Activated CD4-positive, alpha-beta T cell treated with anti-CD3 and anti-CD28 coated beads for 36 hours (primary cell): ENCODE results near the gene BEGAIN. TPM values are rescaled to one million over a fixed set of nuclear protein-coding genes. Genes with fewer than 3 reads are reported as not detected.

ENCODE experiments used
- ATAC-seq: fragments of 200-7000 bp; cut with Tn5 transposase; one replicate; pipeline ENCODE4 v1.10.0; 2021; ENCODE audit warnings: mild to moderate bottlenecking, moderate library complexity
- CTCF ChIA-PET: fragments of 350-600 bp; sonication (Branson Sonifier 250); formaldehyde crosslinking; loops from one replicate; lab custom pipeline; 2021; ENCODE audit warnings: antibody characterized with exemption; lab: Charles Lee
- POLR2A ChIA-PET: fragments of 350-600 bp; sonication (Branson Sonifier 250); formaldehyde crosslinking; loops from one replicate; lab custom pipeline; 2021; ENCODE audit warnings: antibody characterized with exemption, inconsistent platforms; lab: Charles Lee
- DNase-seq: peaks from one replicate; pipeline ENCODE4 v3.0.0-alpha.2; 2020
- H3K27ac Mint-ChIP-seq: one replicate; pipeline ENCODE4 v1.8.0; 2021; ENCODE audit warnings: mixed read lengths
- H3K27me3 Mint-ChIP-seq: one replicate; pipeline ENCODE4 v1.8.0; 2021; ENCODE audit warnings: mixed read lengths
- H3K36me3 Mint-ChIP-seq: one replicate; pipeline ENCODE4 v1.8.0; 2021; ENCODE audit warnings: low read depth, mixed read lengths
- H3K4me1 Mint-ChIP-seq: one replicate; pipeline ENCODE4 v1.8.0; 2021; ENCODE audit warnings: mixed read lengths
- H3K4me3 Mint-ChIP-seq: one replicate; pipeline ENCODE4 v1.8.0; 2021; ENCODE audit warnings: mild to moderate bottlenecking, moderate library complexity, mixed read lengths
- H3K9me3 Mint-ChIP-seq: one replicate; pipeline ENCODE4 v1.8.0; 2021; ENCODE audit warnings: low read depth, mixed read lengths
- intact Hi-C, 2 experiments: fragments of 100-400 bp; cut with DNase I in 1 of 2; cut with micrococcal nuclease in 1 of 2; formaldehyde crosslinking; loops; one replicate each; pipeline versions ENCODE4 v1.14.2 to v1.15.1; 2022 to 2024; cut with DNase I, micrococcal nuclease
- total RNA-seq, 2 experiments: library from RNA; stranded (reverse); gene quantifications; one replicate each; pipeline ENCODE4 v1.2.3, GENCODE V29; 2021

The BEGAIN gene
- total RNA-seq, 2 experiments from 2014 or later = 3.1 to 3.5 TPM

DNA sequence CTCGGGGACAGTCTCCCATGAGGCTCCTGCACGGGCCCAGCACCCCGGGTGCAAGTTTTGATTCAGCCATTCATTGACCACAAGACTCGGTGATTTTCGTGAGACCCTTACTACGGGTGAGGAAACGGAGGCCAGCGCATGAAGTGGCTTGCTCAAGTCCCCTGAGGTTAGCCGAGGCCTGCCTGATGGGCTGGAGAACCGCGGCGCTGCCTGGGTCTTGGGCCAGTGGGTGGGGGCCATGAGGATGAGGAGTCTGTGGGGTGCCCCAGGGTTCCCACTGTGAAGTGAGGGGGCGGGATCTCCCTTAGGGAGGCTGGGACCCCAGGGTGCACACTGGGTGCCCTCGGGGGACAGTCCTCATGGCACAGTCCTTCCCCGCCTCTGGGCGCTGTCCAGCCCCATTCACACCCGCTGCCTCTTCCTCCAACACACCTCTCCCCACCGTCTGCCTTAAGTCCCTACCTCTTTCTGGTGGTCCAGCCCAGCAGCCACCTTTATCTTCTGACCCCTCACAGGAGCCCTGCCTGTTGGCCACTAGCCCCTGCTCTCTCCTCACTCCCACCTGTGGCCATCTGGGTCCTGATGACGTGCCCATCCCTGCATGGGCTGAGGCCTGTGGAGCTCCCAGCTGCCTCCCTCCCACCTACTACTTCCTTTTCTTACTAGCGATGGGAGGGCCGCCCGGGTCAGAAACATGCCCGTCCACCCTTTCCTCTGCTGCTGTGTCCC is 16.3 kb downstream of the BEGAIN start:
- Mint-ChIP-seq H3K27me3 (peaks cover 21% of the 10 kb centered on the region), H3K36me3 (no peaks in the 10 kb centered on the region), H3K27ac (no peak overlapping the region), H3K4me3 (no peak overlapping the region), H3K9me3 (no peaks in the 10 kb centered on the region), H3K4me1 (peaks cover 5% of the 10 kb centered on the region)
- CTCF ChIA-PET = interaction anchor here (0.8 to 1.2 kb wide), 2 partner anchors 83 to 416 kb away, joined by 3 to 4 read pairs; no protein-coding TSS in a partner anchor
- DNase-seq (no peak), ATAC-seq (no peak)
- POLR2A ChIA-PET = no interaction called here
- intact Hi-C loops = no loop called here

DNA sequence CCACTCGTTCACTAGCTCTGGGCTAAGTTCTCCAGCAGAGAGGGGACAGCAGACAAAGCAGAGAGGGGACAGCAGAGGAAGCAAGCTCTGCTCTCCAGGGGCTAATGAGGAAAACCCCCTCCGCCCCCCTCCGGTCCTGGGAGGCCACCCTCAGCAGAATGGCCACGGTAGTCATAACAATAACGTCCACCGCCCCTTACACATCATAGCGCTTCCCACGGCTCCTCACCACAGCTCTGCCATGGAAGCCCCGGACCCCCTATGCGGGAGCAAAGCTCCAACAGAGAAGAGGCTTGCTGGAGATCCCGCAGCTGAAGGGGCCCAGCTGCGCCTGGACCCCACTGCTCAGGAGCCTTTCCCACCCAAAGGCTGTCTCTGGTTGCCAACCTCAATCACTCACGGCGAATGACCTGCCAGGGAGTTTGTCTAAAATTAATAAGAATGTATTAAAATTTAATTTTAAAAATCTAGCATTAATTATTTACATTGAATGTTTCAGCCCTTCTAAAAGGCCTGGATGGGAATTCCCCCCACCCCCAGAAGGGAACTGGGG is 17.4 kb downstream of the BEGAIN start:
- POLR2A ChIA-PET = no interaction called here
- intact Hi-C loops = no loop called here

DNA sequence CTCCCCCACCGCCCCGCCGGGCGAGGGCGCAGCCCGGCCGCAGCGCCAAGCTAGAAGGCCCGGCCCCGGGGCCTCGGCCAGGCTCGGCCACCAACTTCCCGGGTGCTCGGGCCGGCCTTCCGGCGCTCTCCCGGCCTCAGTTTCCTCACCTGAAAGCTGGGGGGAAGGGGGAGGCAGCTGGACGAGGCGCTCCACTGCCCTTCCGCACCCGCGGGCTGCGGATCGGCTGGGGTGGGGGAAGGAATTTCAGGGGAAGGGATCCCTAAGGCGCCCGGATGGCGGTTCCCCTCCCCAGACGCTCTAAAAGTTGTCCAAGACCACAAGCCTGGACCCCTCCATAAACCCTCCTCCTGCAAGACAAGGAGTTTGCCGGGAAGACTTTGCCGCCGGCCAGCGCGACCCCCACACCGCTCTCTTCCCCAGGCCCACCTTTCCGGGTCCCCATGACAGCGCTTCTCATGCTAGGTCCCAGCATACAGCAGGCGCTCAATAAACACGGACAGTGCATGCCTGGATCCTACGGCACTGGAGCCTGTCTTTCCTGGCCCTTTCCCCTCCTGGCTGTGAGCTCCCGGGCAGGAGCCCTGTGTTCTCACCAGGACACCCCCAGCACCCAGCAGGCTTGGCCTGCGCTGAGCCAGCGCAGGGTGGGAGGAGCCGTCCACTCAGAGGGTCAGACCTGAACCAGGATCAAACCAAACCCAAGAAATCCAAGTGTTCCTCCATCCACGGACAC is 18.1 kb downstream of the BEGAIN start:
- H3K27me3 Mint-ChIP-seq = peaks cover 21% of the 10 kb centered on the region
- no peaks in the 10 kb centered on the region for H3K36me3 Mint-ChIP-seq
- intact Hi-C loops = no loop called here
- no peaks in the 10 kb centered on the region for H3K9me3 Mint-ChIP-seq
- ATAC-seq (no peak), DNase-seq (no peak)
- no peak overlapping the region for H3K4me3 Mint-ChIP-seq
- ChIA-PET POLR2A (interaction anchor here (0.6 kb wide), 1 partner anchor 35 kb away, joined by 4 read pairs; no protein-coding TSS in a partner anchor), CTCF (interaction anchor here (0.5 to 1.4 kb wide), 4 partner anchors 76 to 1434 kb away, joined by 3 to 6 read pairs (median 3); no protein-coding TSS in a partner anchor)
- H3K27ac Mint-ChIP-seq = no peak overlapping the region
- peaks cover 5% of the 10 kb centered on the region for H3K4me1 Mint-ChIP-seq

More for the DNA sequence above, 17.4 kb downstream of the BEGAIN start:
- H3K4me3 Mint-ChIP-seq = no peak overlapping the region
- ATAC-seq (no peak), DNase-seq (no peak)
- H3K9me3 Mint-ChIP-seq = no peaks in the 10 kb centered on the region
- H3K4me1 Mint-ChIP-seq = peaks cover 5% of the 10 kb centered on the region
- no peak overlapping the region for H3K27ac Mint-ChIP-seq
- no peaks in the 10 kb centered on the region for H3K36me3 Mint-ChIP-seq
- H3K27me3 Mint-ChIP-seq = peaks cover 21% of the 10 kb centered on the region
- CTCF ChIA-PET = interaction anchor here (0.6 to 1.4 kb wide), 2 partner anchors 76 to 600 kb away, joined by 3 to 6 read pairs; no protein-coding TSS in a partner anchor

DNA sequence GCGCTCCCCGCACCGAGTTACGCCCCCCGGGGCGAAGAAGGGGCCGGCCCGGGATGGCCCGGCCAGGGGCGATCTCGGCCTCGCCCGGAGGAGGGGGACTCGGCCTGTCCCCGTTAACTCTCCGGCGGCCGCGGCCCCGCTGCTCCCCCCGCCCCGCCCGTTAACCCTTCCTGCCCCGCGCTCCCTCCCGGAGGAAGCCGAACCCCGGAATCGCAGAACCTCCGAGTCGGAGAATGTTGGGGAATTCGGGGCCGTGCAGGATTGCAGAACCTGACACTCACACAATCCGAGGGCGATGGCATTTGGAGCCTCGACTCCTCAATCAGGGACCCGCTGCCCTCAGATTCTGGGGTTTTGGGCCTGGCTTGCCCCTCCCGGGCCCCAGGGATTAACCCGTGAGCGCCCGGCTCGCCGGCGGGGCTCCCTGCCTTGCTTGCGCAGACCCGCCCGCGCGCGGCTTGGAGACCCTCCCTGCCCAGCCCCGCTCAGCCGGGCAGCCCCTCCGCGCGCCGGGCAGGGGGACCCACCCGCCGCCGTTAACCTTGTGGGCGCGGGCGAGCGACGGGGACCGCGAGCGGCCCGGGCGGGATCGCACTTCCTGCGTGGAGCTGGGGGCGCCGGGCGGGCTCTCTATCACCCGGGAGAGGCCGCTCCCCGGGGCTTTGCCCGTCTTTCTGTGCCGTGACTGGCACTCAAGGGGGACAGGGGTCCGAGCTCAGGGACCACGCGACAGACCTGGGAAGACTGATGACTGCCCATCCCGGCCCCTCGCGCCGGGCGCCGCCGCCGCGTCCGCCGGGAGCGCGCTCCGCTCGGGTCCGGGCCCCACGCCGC is 18.8 kb downstream of the BEGAIN start:
- intact Hi-C loops = no loop called here
- Mint-ChIP-seq H3K36me3 (no peaks in the 10 kb centered on the region), H3K27ac (no peak overlapping the region), H3K9me3 (no peaks in the 10 kb centered on the region), H3K4me3 (no peak overlapping the region), H3K4me1 (peaks cover 5% of the 10 kb centered on the region), H3K27me3 (peaks cover 21% of the 10 kb centered on the region)
- DNase-seq (no peak), ATAC-seq (peak; percentile 11)
- ChIA-PET CTCF (interaction anchor here (0.5 to 0.6 kb wide), 2 partner anchors 1112 to 1435 kb away, joined by 3 read pairs; no protein-coding TSS in a partner anchor), POLR2A (no interaction called here)

DNA sequence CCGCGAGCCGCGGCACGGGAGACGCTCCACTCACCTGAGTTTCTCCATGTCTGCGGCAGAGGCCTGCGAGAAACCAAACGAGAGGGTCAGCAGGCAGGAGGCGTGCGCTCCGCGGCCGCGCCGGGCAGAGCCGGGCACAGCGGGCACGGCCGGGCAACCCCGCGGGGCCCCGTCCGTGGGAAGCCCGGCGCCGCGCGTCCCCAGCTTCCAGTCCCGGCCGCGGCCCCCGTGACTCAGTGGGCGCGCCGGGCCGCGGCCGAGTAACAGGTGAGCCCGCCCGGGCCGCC is 19.4 kb downstream of the BEGAIN start:
- peaks cover 5% of the 10 kb centered on the region for H3K4me1 Mint-ChIP-seq
- no peaks in the 10 kb centered on the region for H3K9me3 Mint-ChIP-seq
- H3K27ac Mint-ChIP-seq = no peak overlapping the region
- ATAC-seq (no peak), DNase-seq (no peak)
- ChIA-PET CTCF (no interaction called here), POLR2A (no interaction called here)
- H3K27me3 Mint-ChIP-seq = peaks cover 21% of the 10 kb centered on the region
- intact Hi-C loops = no loop called here
- H3K36me3 Mint-ChIP-seq = no peaks in the 10 kb centered on the region
- no peak overlapping the region for H3K4me3 Mint-ChIP-seq

DNA sequence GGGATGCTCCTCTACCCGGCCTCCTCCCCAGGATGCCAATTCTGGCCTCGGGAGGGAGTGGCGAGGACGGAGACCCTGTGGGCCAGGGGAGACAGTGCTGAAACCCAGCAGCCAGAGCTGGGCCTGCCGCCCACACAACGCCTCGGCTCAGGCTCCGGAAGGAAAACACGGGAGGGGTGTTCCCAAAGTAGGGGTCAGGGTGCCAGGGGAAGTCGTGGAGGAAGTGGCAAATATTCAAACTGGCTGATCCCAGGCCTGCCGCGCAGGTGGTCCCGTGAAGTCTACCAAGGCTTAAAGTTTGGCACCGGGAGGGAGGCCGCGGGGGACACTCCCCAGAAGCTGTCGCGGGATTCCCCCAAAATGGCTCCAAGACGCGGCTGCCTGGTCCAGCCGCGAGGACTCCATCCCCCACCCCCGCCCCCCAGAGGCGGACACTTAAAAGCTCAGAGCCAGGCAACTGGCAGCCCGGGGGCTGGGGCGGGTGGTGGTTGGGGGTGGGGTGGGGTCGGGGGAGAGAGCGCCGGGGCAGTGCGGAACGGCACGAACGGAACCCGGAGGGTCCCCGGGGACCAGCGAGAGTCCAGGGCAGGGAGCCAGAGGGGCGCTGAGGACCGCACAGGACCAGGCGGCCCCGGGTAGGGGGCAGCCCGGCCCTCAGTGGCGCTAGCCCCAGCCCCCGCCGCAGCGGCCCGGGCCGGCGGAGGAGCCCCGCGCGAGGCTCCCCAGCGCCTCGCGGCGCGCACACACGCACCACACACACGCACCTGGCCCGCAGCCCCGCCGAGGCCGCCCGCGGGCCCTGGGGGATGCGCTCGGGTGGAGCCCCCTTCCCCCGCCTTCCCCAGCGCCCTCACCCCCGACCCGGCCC is 20.0 kb downstream of the BEGAIN start:
- H3K27ac Mint-ChIP-seq = no peak overlapping the region
- intact Hi-C loops = no loop called here
- peaks cover 5% of the 10 kb centered on the region for H3K4me1 Mint-ChIP-seq
- DNase-seq = no peak
- POLR2A ChIA-PET = no interaction called here
- no peaks in the 10 kb centered on the region for H3K9me3 Mint-ChIP-seq
- H3K4me3 Mint-ChIP-seq = peak overlapping the region; percentile 32
- H3K36me3 Mint-ChIP-seq = no peaks in the 10 kb centered on the region
- CTCF ChIA-PET = no interaction called here
- H3K27me3 Mint-ChIP-seq = peaks cover 21% of the 10 kb centered on the region
- ATAC-seq = peak; percentile 16

DNA sequence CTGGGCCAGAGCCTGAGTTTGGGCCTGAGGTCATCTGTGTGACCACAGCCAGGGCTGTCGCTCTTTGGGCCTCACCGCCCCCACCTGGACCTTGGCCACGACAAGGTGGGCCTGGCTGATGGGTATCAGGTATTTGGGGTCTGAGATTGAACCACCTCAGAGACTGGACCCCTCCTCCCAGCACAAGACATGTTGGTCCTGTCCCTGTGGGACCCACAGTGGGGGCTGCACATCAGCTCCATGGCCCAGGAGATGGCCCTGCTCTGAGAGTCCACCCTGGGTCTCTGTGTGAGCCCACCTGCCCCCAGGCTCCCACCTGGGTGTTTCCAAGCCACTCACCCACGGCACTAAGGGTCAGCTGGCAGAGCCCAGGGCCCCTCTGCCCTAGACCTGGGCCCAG is 20.6 kb downstream of the BEGAIN start:
- H3K9me3 Mint-ChIP-seq = no peaks in the 10 kb centered on the region
- DNase-seq (no peak), ATAC-seq (no peak)
- peaks cover 21% of the 10 kb centered on the region for H3K27me3 Mint-ChIP-seq
- peak overlapping the region; percentile 32 for H3K4me3 Mint-ChIP-seq
- H3K4me1 Mint-ChIP-seq = peaks cover 5% of the 10 kb centered on the region
- POLR2A ChIA-PET = no interaction called here
- no peak overlapping the region for H3K27ac Mint-ChIP-seq
- no peaks in the 10 kb centered on the region for H3K36me3 Mint-ChIP-seq
- CTCF ChIA-PET = interaction anchor here (1.0 kb wide), 1 partner anchor 96 kb away, joined by 3 read pairs; no protein-coding TSS in a partner anchor
- intact Hi-C loops = no loop called here

DNA sequence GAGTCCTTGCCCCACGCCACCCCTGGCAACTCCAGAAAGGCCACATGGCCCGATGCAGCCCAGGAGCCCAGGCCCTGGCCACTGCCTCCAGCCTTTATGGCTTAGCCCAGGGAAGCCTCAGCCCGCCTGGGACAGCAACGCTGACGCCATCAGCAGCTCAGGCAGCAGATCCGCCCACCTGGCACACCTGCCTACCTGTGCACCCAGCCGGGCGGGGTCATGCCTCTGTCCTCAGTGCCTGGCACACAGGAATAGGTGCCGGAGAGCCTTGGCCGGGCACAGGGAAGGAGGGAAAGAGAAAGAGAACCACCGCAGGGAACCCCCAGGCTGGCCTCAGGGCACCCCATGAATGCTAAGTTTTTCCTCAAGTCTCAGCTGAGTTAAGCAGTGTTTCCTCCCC is 21.1 kb downstream of the BEGAIN start:
- Mint-ChIP-seq H3K27me3 (peaks cover 18% of the 10 kb centered on the region), H3K36me3 (no peaks in the 10 kb centered on the region), H3K4me1 (peaks cover 5% of the 10 kb centered on the region), H3K4me3 (no peak overlapping the region), H3K27ac (no peak overlapping the region), H3K9me3 (no peaks in the 10 kb centered on the region)
- CTCF ChIA-PET = interaction anchor here (1.0 kb wide), 1 partner anchor 96 kb away, joined by 3 read pairs; no protein-coding TSS in a partner anchor
- ATAC-seq (no peak), DNase-seq (no peak)
- POLR2A ChIA-PET = no interaction called here
- intact Hi-C loops = no loop called here

DNA sequence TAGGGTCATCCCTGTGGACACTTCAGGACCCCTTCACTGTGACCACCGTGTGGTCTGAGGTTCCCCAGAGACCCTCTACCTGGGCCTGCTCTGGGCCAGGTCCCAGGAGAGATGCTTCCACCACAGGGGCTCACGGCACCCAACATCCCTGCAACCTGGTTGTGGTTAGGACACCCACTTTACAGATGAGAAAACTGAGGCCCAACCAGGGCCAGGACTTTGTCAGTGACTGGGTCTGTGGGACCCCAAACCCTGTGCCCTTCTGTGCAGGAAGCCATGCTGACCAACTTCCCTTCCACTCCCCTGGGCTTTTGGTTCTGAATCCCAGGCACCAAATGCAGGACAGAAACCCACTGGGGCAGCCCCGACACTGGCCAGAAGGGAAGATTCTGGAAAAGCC is 21.6 kb downstream of the BEGAIN start:
- Mint-ChIP-seq H3K27ac (no peak overlapping the region), H3K36me3 (no peaks in the 10 kb centered on the region), H3K9me3 (no peaks in the 10 kb centered on the region), H3K4me1 (peaks cover 5% of the 10 kb centered on the region), H3K4me3 (no peak overlapping the region), H3K27me3 (peaks cover 15% of the 10 kb centered on the region)
- ATAC-seq (no peak), DNase-seq (no peak)
- CTCF ChIA-PET = interaction anchor here (1.0 kb wide), 1 partner anchor 97 kb away, joined by 3 read pairs; no protein-coding TSS in a partner anchor
- intact Hi-C loops = no loop called here
- POLR2A ChIA-PET = no interaction called here

DNA sequence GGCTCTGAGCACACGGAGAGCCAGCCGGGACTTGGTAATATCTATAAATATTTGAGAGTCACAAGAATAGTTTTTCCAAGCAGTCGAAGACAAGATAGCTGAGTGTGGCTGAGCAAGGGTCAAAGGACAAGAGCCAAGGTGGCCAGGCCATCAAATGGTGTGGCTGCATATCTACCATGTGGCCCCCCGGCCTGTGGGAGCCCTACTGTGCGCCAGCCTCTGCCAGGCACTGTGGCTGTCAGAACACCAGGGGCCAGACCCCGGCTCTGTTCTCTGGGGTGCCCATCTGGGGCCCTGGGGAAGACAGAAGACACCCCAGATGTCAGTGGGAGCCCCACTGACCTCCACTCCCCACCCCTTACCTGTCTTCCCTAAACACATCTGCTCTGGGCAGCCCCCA is 22.7 kb downstream of the BEGAIN start:
- no peaks in the 10 kb centered on the region for H3K36me3 Mint-ChIP-seq
- DNase-seq (no peak), ATAC-seq (no peak)
- peaks cover 5% of the 10 kb centered on the region for H3K4me1 Mint-ChIP-seq
- no peaks in the 10 kb centered on the region for H3K9me3 Mint-ChIP-seq
- ChIA-PET CTCF (no interaction called here), POLR2A (no interaction called here)
- no peak overlapping the region for H3K4me3 Mint-ChIP-seq
- H3K27me3 Mint-ChIP-seq = peaks cover 11% of the 10 kb centered on the region
- intact Hi-C loops = no loop called here
- H3K27ac Mint-ChIP-seq = no peak overlapping the region
